ENCODE measurements around the gene LRRIQ3. TPM values are rescaled to one million over a fixed set of nuclear protein-coding genes. Genes with fewer than 3 reads are reported as not detected.
"Not testable (repeated sequence)": the region's sequence is repeated elsewhere in the genome, so short reads cannot be mapped to it uniquely, and the experiment has no call there.

The LRRIQ3 gene
- total RNA-seq, 4 donors from 2014 or later: 0.17 to 0.33 TPM; not detected in 2

- H3K36me3 ChIP-seq: no peaks in the 10 kb centered on the region
Observed at GRCh38 chr1:74145086-74145485, 52.9 kb downstream of the LRRIQ3 start.

GRCh38 chr1:74117370-74117769 lies 80.6 kb downstream of the LRRIQ3 start:
- intact Hi-C loops (cut with DNase I); DNase-seq (ENCODE audit: extremely low spot score): not testable (repeated sequence)

More at GRCh38 chr1:74145086-74145485, 52.9 kb downstream of the LRRIQ3 start:
- 79% methylated on average over 4 of the region's 4 CpGs for whole genome bisulfite sequencing
- no peak for DNase-seq (ENCODE audit: extremely low spot score)
- Histone ChIP-seq H3K27ac (replicated peaks in 1 of 4) (no peak overlapping the region), H3K4me3 (no peak overlapping the region), H3K9me3 (peaks cover 0 to 5% (median 0%) of the 10 kb centered on the region in 4 donors), H3K4me1 (no peaks in the 10 kb centered on the region), H3K27me3 (no peaks in the 10 kb centered on the region)
- intact Hi-C loops (cut with DNase I): no loop called here
- no peak for TF ChIP-seq POLR2AphosphoS5 (IDR thresholded peaks at IDR 0.05)
- TF ChIP-seq POLR2A (IDR thresholded peaks at IDR 0.05; ENCODE audit: low read depth): no peak
- TF ChIP-seq EP300 (IDR thresholded peaks at IDR 0.05): no peak
- no peak for TF ChIP-seq CTCF (IDR thresholded peaks at IDR 0.05)

GRCh38 chr1:74113333-74113732 lies 84.6 kb downstream of the LRRIQ3 start:
- intact Hi-C loops (cut with DNase I): no loop called here
- no peak overlapping the region for H3K27ac ChIP-seq (replicated peaks in 1 of 4)
- no peaks in the 10 kb centered on the region for H3K27me3 ChIP-seq
- TF ChIP-seq EP300 (IDR thresholded peaks at IDR 0.05) (no peak), POLR2A (IDR thresholded peaks at IDR 0.05; ENCODE audit: low read depth) (no peak), POLR2AphosphoS5 (IDR thresholded peaks at IDR 0.05) (no peak), CTCF (IDR thresholded peaks at IDR 0.05) (no peak)
- 82% methylated on average over 3 of the region's 3 CpGs for WGBS
- DNase-seq (ENCODE audit: extremely low spot score): no peak
- H3K36me3 ChIP-seq: no peaks in the 10 kb centered on the region
- H3K9me3 ChIP-seq: no peaks in the 10 kb centered on the region
- no peaks in the 10 kb centered on the region for H3K4me1 ChIP-seq
- H3K4me3 ChIP-seq: no peak overlapping the region

More at GRCh38 chr1:74117370-74117769, 80.6 kb downstream of the LRRIQ3 start:
- H3K4me1 ChIP-seq; H3K4me3 ChIP-seq; H3K27ac ChIP-seq (replicated peaks in 1 of 4); H3K36me3 ChIP-seq; H3K9me3 ChIP-seq; H3K27me3 ChIP-seq: not testable (repeated sequence)
- 95% methylated on average over 4 of the region's 4 CpGs for WGBS

- H3K27me3 ChIP-seq: no peaks in the 10 kb centered on the region
- DNase-seq (ENCODE audit: extremely low spot score): no peak
Observed at GRCh38 chr1:74107394-74107793, 90.6 kb downstream of the LRRIQ3 start.

GRCh38 chr1:74091371-74091770 lies 106.6 kb downstream of the LRRIQ3 start:
- H3K27me3 ChIP-seq: no peaks in the 10 kb centered on the region
- peaks cover 0 to 15% (median 6%) of the 10 kb centered on the region in 4 donors for H3K9me3 ChIP-seq
- 84% methylated on average over 1 of the region's 1 CpG for WGBS
- H3K27ac ChIP-seq (replicated peaks in 1 of 4): no peak overlapping the region
- intact Hi-C loops (cut with DNase I): no loop called here
- no peaks in the 10 kb centered on the region for H3K4me1 ChIP-seq
- TF ChIP-seq POLR2AphosphoS5 (IDR thresholded peaks at IDR 0.05) (no peak), CTCF (IDR thresholded peaks at IDR 0.05) (no peak), POLR2A (IDR thresholded peaks at IDR 0.05; ENCODE audit: low read depth) (no peak), EP300 (IDR thresholded peaks at IDR 0.05) (no peak)
- no peaks in the 10 kb centered on the region for H3K36me3 ChIP-seq
- H3K4me3 ChIP-seq: no peak overlapping the region
- no peak for DNase-seq (ENCODE audit: extremely low spot score)

More at GRCh38 chr1:74107394-74107793, 90.6 kb downstream of the LRRIQ3 start:
- TF ChIP-seq EP300 (IDR thresholded peaks at IDR 0.05): no peak
- TF ChIP-seq CTCF (IDR thresholded peaks at IDR 0.05): no peak
- no peak for TF ChIP-seq POLR2A (IDR thresholded peaks at IDR 0.05; ENCODE audit: low read depth)
- TF ChIP-seq POLR2AphosphoS5 (IDR thresholded peaks at IDR 0.05): no peak
- no peaks in the 10 kb centered on the region for H3K36me3 ChIP-seq
- intact Hi-C loops (cut with DNase I): no loop called here
- H3K4me1 ChIP-seq: no peaks in the 10 kb centered on the region
- no peak overlapping the region for H3K4me3 ChIP-seq
- no peak overlapping the region for H3K27ac ChIP-seq (replicated peaks in 1 of 4)
- H3K9me3 ChIP-seq: no peaks in the 10 kb centered on the region
